GM19463 (cell line): ENCODE measurements around the gene SCP2.

ENCODE experiments used
- ATAC-seq: cut with Tn5 transposase; IDR thresholded peaks from one replicate; pipeline ENCODE4 v1.9.1; 2021; ENCODE audit warnings: mild to moderate bottlenecking, moderate library complexity; ENCODE audit not compliant: unreplicated experiment

Gene SCP2

GRCh38 chr1:53093778-53094532, 166.9 kb downstream of the SCP2 start:
- no peak for ATAC-seq

- ATAC-seq: no peak
Observed at GRCh38 chr1:53094533-53094919, 167.4 kb downstream of the SCP2 start.
